H1 (cell line): Measurements from ENCODE around the gene KLHL29. TPM values are rescaled to one million over a fixed set of nuclear protein-coding genes. Genes with fewer than 3 reads are reported as not detected.

Experiments used
- CTCF ChIA-PET: fragments of 300-600 bp; sonication (Branson Sonifier 250); formaldehyde crosslinking; loops from one replicate; lab custom pipeline; 2021; ENCODE audit not compliant: partially characterized antibody; lab: Charles Lee
- POLR2A ChIA-PET: fragments of 300-600 bp; sonication (Branson Sonifier 250); formaldehyde crosslinking; loops from one replicate; lab custom pipeline; 2021; ENCODE audit warnings: inconsistent platforms; ENCODE audit not compliant: partially characterized antibody; lab: Charles Lee
- DNase-seq, 2 experiments: peaks; one replicate each; pipeline versions ENCODE4 v3.0.0 to v3.0.0-alpha.2; 2010 to 2022; ENCODE audit warnings: low spot score in 2 of 2, low read depth in 1 of 2, mixed read lengths in 1 of 2
- FAIRE-seq: peaks from 2 replicates; lab custom pipeline; 2011; peaks lifted over from hg19 to GRCh38; lab: Jason Lieb, UNC
- H2AFZ ChIP-seq: 2 replicates; pipeline ENCODE4 v1.8.1; 2012; ENCODE audit warnings: low read length, inconsistent platforms
- H2AK5ac ChIP-seq: 2 replicates; pipeline ENCODE4 v1.6.1; 2013; ENCODE audit warnings: low read depth, low read length
- H2BK120ac ChIP-seq: replicated peaks from 2 replicates; pipeline ENCODE3; 2013; ENCODE audit warnings: low read depth, low read length, inconsistent platforms
- H2BK12ac ChIP-seq: 2 replicates; pipeline ENCODE4 v1.6.1; 2013; ENCODE audit warnings: low read depth, low read length
- H2BK15ac ChIP-seq: 2 replicates; pipeline ENCODE4 v1.6.1; 2013; ENCODE audit warnings: low read length
- H2BK20ac ChIP-seq: 2 replicates; pipeline ENCODE4 v1.6.1; 2013; ENCODE audit warnings: low read length
- H2BK5ac ChIP-seq: 2 replicates; pipeline ENCODE4 v1.6.1; 2013; ENCODE audit warnings: low read depth, low read length
- H3K14ac ChIP-seq: 2 replicates; pipeline ENCODE4 v1.6.1; 2013; ENCODE audit warnings: inconsistent platforms; ENCODE audit not compliant: insufficient read length
- H3K18ac ChIP-seq: 2 replicates; pipeline ENCODE4 v1.6.1; 2013; ENCODE audit warnings: low read length; ENCODE audit errors: extremely low read depth
- H3K23ac ChIP-seq: 2 replicates; pipeline ENCODE4 v1.6.1; 2013; ENCODE audit warnings: inconsistent platforms; ENCODE audit not compliant: insufficient read length
- H3K23me2 ChIP-seq: 2 replicates; pipeline ENCODE4 v1.6.1; 2013; ENCODE audit warnings: low read depth, low read length
- H3K27ac ChIP-seq: 2 replicates; pipeline ENCODE4 v1.6.1; 2011; ENCODE audit warnings: low read depth, low read length, inconsistent platforms
- H3K27me3 ChIP-seq, 4 experiments: replicated peaks in 1 of 4; 1 replicate in 1 of 4; 2 replicates in 3 of 4; pipeline versions ENCODE4 v1.6.1 to v1.8.1; 2011 to 2013; ENCODE audit warnings: low read length in 3 of 4, mild to moderate bottlenecking in 3 of 4, inconsistent platforms in 2 of 4, mixed read lengths in 2 of 4, moderate library complexity in 1 of 4; ENCODE audit not compliant: control insufficient read depth in 3 of 4, insufficient read depth in 3 of 4; ENCODE audit errors: extremely low read depth in 1 of 4
- H3K36me3 ChIP-seq, 4 experiments: 2 replicates each; pipeline versions ENCODE4 v1.6.1 to v1.8.1; 2011 to 2013; ENCODE audit warnings: mild to moderate bottlenecking in 4 of 4, low read length in 3 of 4, moderate library complexity in 2 of 4, control low read depth in 1 of 4, inconsistent platforms in 1 of 4; ENCODE audit not compliant: insufficient read depth in 4 of 4, control insufficient read depth in 2 of 4
- H3K4ac ChIP-seq: replicated peaks from 2 replicates; pipeline ENCODE3; 2013; ENCODE audit warnings: low read length, low read depth, mixed read lengths, inconsistent platforms; ENCODE audit not compliant: insufficient read length
- H3K4me1 ChIP-seq, 4 experiments: replicated peaks in 1 of 4; 1 replicate in 1 of 4; 2 replicates in 3 of 4; pipeline versions ENCODE4 v1.6.1 to v1.8.1; 2011 to 2013; ENCODE audit warnings: low read length in 3 of 4, inconsistent platforms in 2 of 4, mixed read lengths in 1 of 4; ENCODE audit not compliant: insufficient read depth in 4 of 4, control insufficient read depth in 3 of 4
- H3K4me2 ChIP-seq, 2 experiments: 2 replicates each; pipeline versions ENCODE4 v1.6.1 to v1.8.1; 2011 to 2013; ENCODE audit warnings: low read depth in 2 of 2, low read length in 2 of 2, control low read depth in 1 of 2, inconsistent platforms in 1 of 2, mild to moderate bottlenecking in 1 of 2; ENCODE audit not compliant: insufficient read depth in 1 of 2
- H3K4me3 ChIP-seq, 4 experiments: fragments of 200-600, 300-600 bp in 1 of 4; sonication (generic), shearing (Covaris generic), sonication (Bioruptor Twin) in 1 of 4; 2 replicates each; pipeline versions ENCODE4 v1.5.1 to v1.8.1; 2011 to 2016; ENCODE audit warnings: low read length in 4 of 4, low read depth in 3 of 4, control low read depth in 2 of 4, inconsistent platforms in 2 of 4, mild to moderate bottlenecking in 2 of 4, mixed read lengths in 1 of 4, moderate library complexity in 1 of 4; ENCODE audit not compliant: insufficient read depth in 2 of 4; ENCODE audit errors: extremely low read depth in 1 of 4
- H3K56ac ChIP-seq: replicated peaks from 2 replicates; pipeline ENCODE3; 2013; ENCODE audit warnings: low read depth, mild to moderate bottlenecking, mixed read lengths, low read length, inconsistent platforms; ENCODE audit not compliant: insufficient read length
- H3K79me1 ChIP-seq: 2 replicates; pipeline ENCODE4 v1.6.1; 2013; ENCODE audit warnings: low read depth, low read length, control low read depth
- H3K79me2 ChIP-seq, 2 experiments: 2 replicates each; pipeline versions ENCODE4 v1.6.1 to v1.8.1; 2012 to 2013; ENCODE audit warnings: low read length in 2 of 2, mild to moderate bottlenecking in 2 of 2, inconsistent platforms in 1 of 2; ENCODE audit not compliant: insufficient read depth in 2 of 2, control insufficient read depth in 1 of 2
- H3K9ac ChIP-seq, 4 experiments: replicated peaks in 1 of 4; 1 replicate in 1 of 4; 2 replicates in 3 of 4; pipeline versions ENCODE4 v1.6.1 to v1.8.1; 2011 to 2013; ENCODE audit warnings: low read depth in 3 of 4, low read length in 3 of 4, control low read depth in 2 of 4, mild to moderate bottlenecking in 2 of 4, moderate library complexity in 2 of 4, inconsistent platforms in 1 of 4; ENCODE audit errors: extremely low read depth in 1 of 4
- H3K9me3 ChIP-seq, 2 experiments: 2 replicates each; pipeline versions ENCODE4 v1.6.1 to v1.8.1; 2012 to 2013; ENCODE audit warnings: mild to moderate bottlenecking in 2 of 2, moderate library complexity in 2 of 2, control low read depth in 1 of 2, inconsistent platforms in 1 of 2, low read depth in 1 of 2, low read length in 1 of 2, mixed read lengths in 1 of 2; ENCODE audit not compliant: insufficient read depth in 2 of 2
- H4K20me1 ChIP-seq, 2 experiments: replicated peaks in 1 of 2; 2 replicates each; pipeline versions ENCODE3 to v1.8.1; 2011 to 2013; ENCODE audit warnings: inconsistent platforms in 2 of 2, low read length in 2 of 2, mild to moderate bottlenecking in 1 of 2; ENCODE audit not compliant: insufficient read depth in 2 of 2, control insufficient read depth in 1 of 2
- H4K5ac ChIP-seq: 2 replicates; pipeline ENCODE4 v1.6.1; 2013; ENCODE audit warnings: low read length, low read depth, mixed read lengths, inconsistent platforms; ENCODE audit not compliant: insufficient read length
- H4K8ac ChIP-seq: 2 replicates; pipeline ENCODE4 v1.8.0; 2013; ENCODE audit warnings: mild to moderate bottlenecking, moderate library complexity, low read length, inconsistent platforms; ENCODE audit not compliant: insufficient read depth; ENCODE audit errors: extremely low read depth
- H4K91ac ChIP-seq: replicated peaks from 2 replicates; pipeline ENCODE3; 2013; ENCODE audit warnings: low read length, mixed read lengths, inconsistent platforms; ENCODE audit not compliant: insufficient read length
- BCL11A ChIP-seq, 2 experiments: IDR thresholded peaks; one replicate each; pipeline ENCODE4 v1.6.1; 2011; ENCODE audit warnings: low read depth in 2 of 2, low read length in 2 of 2, mild to moderate bottlenecking in 2 of 2
- KDM5A ChIP-seq: fragments of 200-600 bp; IDR thresholded peaks from 2 replicates; pipeline ENCODE4 v1.7.1; 2012; ENCODE audit warnings: mild to moderate bottlenecking, low read length, inconsistent platforms, mixed read lengths
- NANOG ChIP-seq: IDR thresholded peaks from 2 replicates; pipeline ENCODE4 v1.6.1; 2011; ENCODE audit warnings: low read length, low read depth, mild to moderate bottlenecking, inconsistent platforms; ENCODE audit not compliant: insufficient read depth, poor library complexity, severe bottlenecking
- SP1 ChIP-seq: IDR thresholded peaks from 2 replicates; pipeline ENCODE4 v1.6.1; 2011; ENCODE audit warnings: low read depth, low read length
- TAF1 ChIP-seq: IDR thresholded peaks from 2 replicates; pipeline ENCODE4 v1.6.1; 2011; ENCODE audit warnings: mild to moderate bottlenecking, low read depth, low read length
- WGBS, 2 experiments: shearing (Covaris generic) in 1 of 2; methylation state at CpG; one replicate each; pipeline versions ENCODE4 v1.1.6 to v1.1.7; 2013 to 2015; ENCODE audit warnings: low lambda C conversion rate in 2 of 2, mixed read lengths in 2 of 2, inconsistent platforms in 1 of 2, low coverage in 1 of 2, missing lambda C conversion rate in 1 of 2; ENCODE audit not compliant: insufficient replicate concordance in 2 of 2, insufficient coverage in 1 of 2, insufficient read length in 1 of 2; ENCODE audit errors: extremely low coverage in 1 of 2, missing lambda C conversion rate in 1 of 2; 5-methylcytosine and 5-hydroxymethylcytosine counted together
- polyA plus RNA-seq, 7 experiments: library from polyadenylated mRNA; depleted of rRNA in 3 of 7; stranded (reverse) in 5 of 7; unstranded in 2 of 7; fragments of >200 nt in 5 of 7; fragments of 200-250 nt in 2 of 7; gene quantifications; 1 replicate in 5 of 7; 2 replicates in 1 of 7; 4 replicates in 1 of 7; pipeline versions ENCODE4 v1.2.1 to v1.2.3, GENCODE V29; 2011 to 2013; ENCODE audit warnings: missing spikeins in 2 of 7, mixed read lengths in 2 of 7
- total RNA-seq: library from RNA; stranded (reverse); fragmentation: NEBNext Ultra II Directional; extraction: Animal tissue kit (Norgen Biotek cat#: 25700); gene quantifications from 2 replicates; pipeline ENCODE4 v1.2.1, GENCODE V29; 2021
- TF ChIP-seq, protein P1 (sequence below): IDR thresholded peaks from 2 replicates; pipeline ENCODE4 v1.6.1; 2012; ENCODE audit warnings: inconsistent platforms

The KLHL29 gene
- total and polyA plus RNA-seq, 2 of the 8 experiments (the other 6 are each of a cell fraction or from before 2014, with no cell fraction given): 1.1 to 4.7 TPM

DNA sequence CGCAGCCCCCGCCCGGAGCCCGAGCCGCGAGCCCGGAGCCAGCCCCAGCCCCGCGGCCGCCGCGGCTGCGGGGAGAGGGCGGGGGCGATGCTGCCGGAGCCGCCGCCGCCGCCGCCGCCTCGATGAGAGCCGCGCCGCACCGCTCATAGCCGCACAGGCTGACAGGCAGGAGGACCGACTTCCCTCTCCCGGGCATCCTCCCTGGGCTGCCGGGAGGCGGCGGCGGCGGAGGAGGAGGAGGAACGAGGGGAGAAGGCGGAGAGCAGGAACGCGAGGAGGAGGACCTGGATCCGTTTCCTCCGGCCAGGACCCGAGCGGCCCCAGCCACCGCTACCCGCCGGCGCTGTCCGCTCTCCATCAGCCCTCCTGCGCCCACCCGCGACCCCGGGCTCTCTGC, 370 bp downstream of the KLHL29 start:
- Histone ChIP-seq H4K5ac (no peak overlapping the region), H3K14ac (no peak overlapping the region), H2BK5ac (no peak overlapping the region), H4K8ac (no peak overlapping the region; the same call in 1 of the 2 replicates), H3K27me3 (peaks cover 26 to 58% (median 49%) of the 10 kb centered on the region in 4 experiments), H3K23ac (no peak overlapping the region), H2BK120ac (no peak overlapping the region), H3K56ac (no peak overlapping the region), H3K79me1 (no peaks in the 10 kb centered on the region), H3K36me3 (no peaks in the 10 kb centered on the region; a peak in 1 of 8 replicates), H4K91ac (no peak overlapping the region), H2AK5ac (no peak overlapping the region), H3K27ac (no peak overlapping the region), H4K20me1 (peaks cover 3 to 6% of the 10 kb centered on the region in 2 experiments), H3K79me2 (no peaks in the 10 kb centered on the region), H3K9me3 (no peaks in the 10 kb centered on the region), H3K9ac (no peak overlapping the region; a peak in 1 of 7 replicates), H3K4ac (no peak overlapping the region), H3K23me2 (peaks cover 15% of the 10 kb centered on the region), H2AFZ (no peak overlapping the region), H3K4me2 (peak overlapping the region; percentile 96 to 100), H3K4me1 (peaks cover 0 to 10% (median 2%) of the 10 kb centered on the region in 4 experiments; a peak in 4 of 7 replicates), H2BK15ac (no peak overlapping the region), H3K18ac (no peak overlapping the region), H2BK20ac (no peak overlapping the region), H3K4me3 (peak overlapping the region; percentile 23 to 71 (median 37); a peak in 6 of 8 replicates), H2BK12ac (no peak overlapping the region)
- FAIRE-seq (no peak), DNase-seq (peak in 1 of 2 experiments; percentile 69)
- ChIA-PET POLR2A (interaction anchor here (1.1 kb wide), 1 partner anchor 31 kb away, joined by 3 read pairs; no protein-coding TSS in a partner anchor), CTCF (no interaction called here)
- WGBS, 2 experiments: 0% methylated on average over 15 of the region's 52 CpGs; no CpG with 5 or more reads in 1 of the 2 experiments
- TF ChIP-seq TAF1 (0 out of 2 replicates have a peak, but pooled peaks have one; percentile 26), SP1 (no peak), NANOG (no peak), BCL11A (IDR thresholded peaks at IDR 0.05; ENCODE audit: low read depth in 2 of 2, low read length in 2 of 2) (no peak), KDM5A (no peak)
- TF ChIP-seq, protein P1, sequence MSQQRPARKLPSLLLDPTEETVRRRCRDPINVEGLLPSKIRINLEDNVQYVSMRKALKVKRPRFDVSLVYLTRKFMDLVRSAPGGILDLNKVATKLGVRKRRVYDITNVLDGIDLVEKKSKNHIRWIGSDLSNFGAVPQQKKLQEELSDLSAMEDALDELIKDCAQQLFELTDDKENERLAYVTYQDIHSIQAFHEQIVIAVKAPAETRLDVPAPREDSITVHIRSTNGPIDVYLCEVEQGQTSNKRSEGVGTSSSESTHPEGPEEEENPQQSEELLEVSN: 0 out of 2 replicates have a peak, but pooled peaks have one; percentile 17
